Adrenal gland (tissue), 12 donors: Measurements from ENCODE around the gene MAEL. TPM values are rescaled to one million over a fixed set of nuclear protein-coding genes. Genes with fewer than 3 reads are reported as not detected.

Experiments used
- DNase-seq, 7 donors: peaks; one replicate each; pipeline ENCODE4 v3.0.0-alpha.2; 2019 to 2020
- H3K27ac ChIP-seq, 5 donors: fragments of 200-600 bp; sonication (generic) in 4 of 5; 1 replicate in 3 of 5; 2 replicates in 2 of 5; pipeline versions ENCODE4 v1.5.1 to v1.8.0; 2016 to 2020; ENCODE audit warnings: mild to moderate bottlenecking in 1 of 5
- H3K27me3 ChIP-seq: fragments of 200-600 bp; 2 replicates; pipeline ENCODE4 v1.8.0; 2021
- H3K36me3 ChIP-seq, 2 donors: fragments of 200-600 bp; replicated peaks in 1 of 2; 1 replicate in 1 of 2; 2 replicates in 1 of 2; pipeline versions ENCODE4 v1.5.1 to v1.8.0; 2018 to 2022
- H3K4me1 ChIP-seq, 2 donors: fragments of 200-600 bp; replicated peaks in 1 of 2; 1 replicate in 1 of 2; 2 replicates in 1 of 2; pipeline versions ENCODE4 v1.5.1 to v1.8.0; 2018 to 2021
- H3K4me3 ChIP-seq, 4 donors: fragments of 200-600 bp; sonication (generic) in 3 of 4; one replicate each; pipeline ENCODE4 v1.5.1; 2016 to 2018
- H3K9me3 ChIP-seq, 3 donors: fragments of 200-600 bp; sonication (generic) in 1 of 3; replicated peaks in 1 of 3; 1 replicate in 2 of 3; 2 replicates in 1 of 3; pipeline versions ENCODE4 v1.5.1 to v1.8.0; 2016 to 2021
- CTCF ChIP-seq, 6 experiments: fragments of 450-650 bp in 4 of 6; fragments of 200-600 bp in 2 of 6; sonication (generic) in 1 of 6; IDR thresholded peaks; 1 replicate in 5 of 6; 2 replicates in 1 of 6; pipeline versions ENCODE4 v1.5.1 to v1.8.0; 2016 to 2021; ENCODE audit warnings: antibody characterized with exemption in 6 of 6, mild to moderate bottlenecking in 2 of 6, moderate library complexity in 1 of 6
- POLR2A ChIP-seq, 2 donors: fragments of 450-650 bp; IDR thresholded peaks; one replicate each; pipeline ENCODE4 v1.6.1; 2017; ENCODE audit warnings: antibody characterized with exemption in 2 of 2, mild to moderate bottlenecking in 2 of 2, moderate library complexity in 1 of 2
- WGBS, 4 donors: extraction: QIAGEN DNeasy Blood & Tissue Kit in 2 of 4; methylation state at CpG; one replicate each; pipeline versions ENCODE4 v1.1.5 to v1.1.7; 2013 to 2017; 5-methylcytosine and 5-hydroxymethylcytosine counted together
- intact Hi-C, 2 donors: fragments of 100-400 bp; cut with DNase I; formaldehyde crosslinking; loops; one replicate each; pipeline versions ENCODE4 v1.14.1 to v1.15.0; 2022 to 2023
- polyA plus RNA-seq, 3 donors: library from polyadenylated mRNA; stranded (reverse); fragments of 200-250 nt in 2 of 3; fragments of 350-450 nt in 1 of 3; fragmentation: Illumina TruSeq in 1 of 3; extraction: RNeasy Lipid Tissue Mini Kit (QIAGEN cat#74804) in 1 of 3; gene quantifications; one replicate each; pipeline ENCODE4 v1.2.3, GENCODE V29; 2013 to 2014
- total RNA-seq, 9 donors: library from RNA; depleted of rRNA in 4 of 9; stranded (reverse); fragments of >200 nt in 4 of 9; fragments of 120-200 nt in 1 of 9; fragmentation: NEBNext Ultra II Directional in 1 of 9; extraction: Animal tissue kit (Norgen Biotek cat#: 25700) in 1 of 9; gene quantifications; one replicate each; pipeline versions ENCODE4 v1.1.0 to v1.2.4, GENCODE V29; 2013 to 2023
- donor health status: healthy with polysubstance abuse.
- donor health status: Bipolar disorder and iron deficiency.
- donor health status: DM: yes; HTN: yes; CAD: no.
- donor health status: DM: no; HTN: no; CAD: no.
- donor health status: DM: no; HTN: no; CAD: no.
- donor health status: DM: yes; HTN: yes; CAD: no.

The MAEL gene
- total and polyA plus RNA-seq, 12 donors: 0.17 TPM; not detected in 11

GRCh38 chr1:167054946-167055630 lies 66.0 kb downstream of the MAEL start:
- Histone ChIP-seq H3K4me3 (no peak overlapping the region), H3K36me3 (no peaks in the 10 kb centered on the region), H3K9me3 (no peaks in the 10 kb centered on the region), H3K4me1 (no peaks in the 10 kb centered on the region), H3K27me3 (peaks cover 6% of the 10 kb centered on the region), H3K27ac (no peak overlapping the region)
- TF ChIP-seq CTCF (IDR thresholded peaks at IDR 0.05) (no peak), POLR2A (IDR thresholded peaks at IDR 0.05) (no peak)
- DNase-seq: no peak
- intact Hi-C loops: loop anchor here in 1 of 2 donors (5.0 kb wide), 1 partner anchor 143 kb away; no protein-coding TSS in a partner anchor
- WGBS, 4 donors: 69 to 88% (median 77%) methylated on average over 8 to 14 of the region's 14 CpGs

GRCh38 chr1:167056529-167057231 lies 67.6 kb downstream of the MAEL start:
- Histone ChIP-seq H3K4me3 (no peak overlapping the region), H3K27me3 (peaks cover 9% of the 10 kb centered on the region), H3K27ac (no peak overlapping the region), H3K36me3 (no peaks in the 10 kb centered on the region), H3K4me1 (no peaks in the 10 kb centered on the region), H3K9me3 (no peaks in the 10 kb centered on the region)
- intact Hi-C loops: loop anchor here in 1 of 2 donors (5.0 kb wide), 1 partner anchor 144 kb away; no protein-coding TSS in a partner anchor
- TF ChIP-seq CTCF (IDR thresholded peaks at IDR 0.05) (no peak), POLR2A (IDR thresholded peaks at IDR 0.05) (no peak)
- no peak for DNase-seq
- 48 to 55% (median 54%) methylated on average over 10 of the region's 10 CpGs for WGBS, 4 donors

- H3K9me3 ChIP-seq: no peaks in the 10 kb centered on the region
- no peaks in the 10 kb centered on the region for H3K4me1 ChIP-seq
- WGBS, 4 donors: 34 to 47% (median 37%) methylated on average over 6 of the region's 6 CpGs
- DNase-seq: peak in 3 of 7 donors; percentile 29 to 64 (median 36)
- no peak overlapping the region for H3K4me3 ChIP-seq
- TF ChIP-seq CTCF (IDR thresholded peaks at IDR 0.05) (peak in 5 of 6 experiments; percentile 18 to 36 (median 33)), POLR2A (IDR thresholded peaks at IDR 0.05) (no peak)
- H3K27me3 ChIP-seq: peaks cover 9% of the 10 kb centered on the region
- no peak overlapping the region for H3K27ac ChIP-seq
- no peaks in the 10 kb centered on the region for H3K36me3 ChIP-seq
- intact Hi-C loops: loop anchor here in 1 of 2 donors (5.0 kb wide), 1 partner anchor 145 kb away; no protein-coding TSS in a partner anchor
Observed at GRCh38 chr1:167057241-167057688, 68.2 kb downstream of the MAEL start.

GRCh38 chr1:167059045-167059808 lies 70.1 kb downstream of the MAEL start:
- DNase-seq: peak; percentile 50 to 89 (median 73)
- intact Hi-C loops: loop anchor here in 1 of 2 donors (5.0 kb wide), 1 partner anchor 147 kb away; no protein-coding TSS in a partner anchor
- no peaks in the 10 kb centered on the region for H3K36me3 ChIP-seq
- peaks cover 9% of the 10 kb centered on the region for H3K27me3 ChIP-seq
- WGBS, 4 donors: 7 to 15% (median 13%) methylated on average over 13 to 17 of the region's 17 CpGs
- no peak for TF ChIP-seq POLR2A (IDR thresholded peaks at IDR 0.05)
- peak; percentile 78 to 97 (median 90) for TF ChIP-seq CTCF (IDR thresholded peaks at IDR 0.05)
- no peaks in the 10 kb centered on the region for H3K4me1 ChIP-seq
- no peak overlapping the region for H3K27ac ChIP-seq
- H3K9me3 ChIP-seq: no peaks in the 10 kb centered on the region
- H3K4me3 ChIP-seq: no peak overlapping the region
